Astrocyte of the hippocampus (primary cell): Measurements from ENCODE around the gene PPTC7.
"Not testable (repeated sequence)": the region's sequence is repeated elsewhere in the genome, so short reads cannot be mapped to it uniquely, and the experiment has no call there.

Experiments used
- DNase-seq: peaks from one replicate; pipeline ENCODE4 v3.0.0; 2011; ENCODE audit warnings: low read depth, low spot score

The PPTC7 gene

DNA sequence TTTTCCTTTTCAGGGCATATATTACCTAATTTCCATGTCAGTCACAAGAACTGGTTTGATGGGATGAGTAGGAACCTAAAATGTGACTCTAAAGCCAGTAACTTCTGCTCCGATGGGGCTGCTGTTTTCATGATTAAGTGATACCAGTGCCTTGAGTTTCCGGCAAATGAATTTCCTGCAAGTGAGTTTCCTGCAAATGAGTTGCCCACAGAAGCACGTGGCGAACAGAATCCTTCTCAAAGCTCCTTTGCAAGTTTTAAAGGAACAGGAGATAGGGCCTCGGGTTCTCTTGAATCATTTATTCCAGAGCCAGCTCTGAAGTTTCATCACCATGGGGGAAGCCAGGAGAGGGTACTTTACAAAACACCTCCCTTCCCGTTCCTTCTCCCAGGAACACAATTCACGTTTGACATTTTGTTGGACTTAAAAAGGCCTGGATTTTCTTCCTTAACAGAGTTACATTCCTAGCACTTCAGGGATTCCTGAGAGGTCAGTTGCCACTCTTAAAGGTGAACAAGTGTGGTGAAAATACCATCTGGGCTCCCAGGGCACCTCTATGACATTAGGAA is 2.2 kb upstream of the PPTC7 start:
- peak; percentile 29 for DNase-seq

- peak; percentile 79 for DNase-seq
These were observed 612 bp downstream of the PPTC7 start for GRCh38 chr12:110582276-110583136.

DNA sequence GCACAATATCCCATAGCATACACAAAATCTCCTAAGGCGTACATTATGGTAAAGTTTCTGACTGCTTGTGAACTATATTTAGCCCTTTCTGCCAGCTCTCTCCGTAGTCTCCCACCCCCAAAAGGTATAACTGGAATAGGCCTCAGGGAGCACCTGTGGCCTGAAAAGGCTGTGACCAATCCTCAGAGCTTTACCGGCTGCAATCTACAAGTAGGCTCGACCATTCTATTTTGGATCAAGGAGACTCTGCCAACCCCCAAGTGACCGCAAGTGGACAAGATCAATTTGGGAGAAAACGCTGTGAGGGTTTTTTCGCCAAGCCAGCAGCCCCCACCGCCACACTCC is 1.2 kb downstream of the PPTC7 start:
- no peak for DNase-seq

DNA sequence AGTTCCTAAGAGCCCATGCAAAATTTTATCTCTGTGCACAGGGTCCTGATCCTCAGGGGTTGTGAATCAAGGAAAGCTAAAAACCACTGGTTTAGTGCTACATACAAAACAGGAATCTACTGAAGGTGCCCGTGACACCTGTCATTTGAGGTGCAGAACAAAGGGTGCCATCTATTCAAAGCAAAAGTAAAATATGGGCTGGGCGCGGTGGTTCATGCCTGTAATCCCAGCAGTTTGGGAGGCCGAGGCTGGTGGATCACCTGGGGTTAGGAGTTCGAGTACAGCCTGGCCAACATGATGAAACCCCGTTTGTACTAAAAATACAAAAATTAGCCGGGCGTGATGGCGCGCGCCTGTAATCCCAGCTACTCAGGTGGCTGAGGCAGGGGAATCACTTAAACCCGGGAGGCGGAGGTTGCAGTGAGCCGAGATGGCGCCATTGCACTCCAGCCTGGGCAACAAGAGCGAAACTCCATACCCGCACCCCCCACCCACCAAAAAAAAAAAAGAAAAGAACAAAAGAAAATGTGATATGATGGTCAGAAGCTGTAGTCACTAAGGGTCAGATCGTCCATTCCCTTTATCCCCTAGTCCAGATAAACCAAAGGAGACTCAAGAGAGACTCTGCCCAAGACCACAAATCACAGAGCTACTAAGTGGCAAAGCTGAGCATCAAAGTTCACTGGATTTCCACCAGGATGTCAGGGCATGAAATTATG is 3.4 kb downstream of the PPTC7 start:
- no peak for DNase-seq

GRCh38 chr12:110578694-110579534 is 4.2 kb downstream of the PPTC7 start:
- no peak for DNase-seq

GRCh38 chr12:110577864-110578693 is 5.0 kb downstream of the PPTC7 start:
- DNase-seq, result peak; percentile 69

DNA sequence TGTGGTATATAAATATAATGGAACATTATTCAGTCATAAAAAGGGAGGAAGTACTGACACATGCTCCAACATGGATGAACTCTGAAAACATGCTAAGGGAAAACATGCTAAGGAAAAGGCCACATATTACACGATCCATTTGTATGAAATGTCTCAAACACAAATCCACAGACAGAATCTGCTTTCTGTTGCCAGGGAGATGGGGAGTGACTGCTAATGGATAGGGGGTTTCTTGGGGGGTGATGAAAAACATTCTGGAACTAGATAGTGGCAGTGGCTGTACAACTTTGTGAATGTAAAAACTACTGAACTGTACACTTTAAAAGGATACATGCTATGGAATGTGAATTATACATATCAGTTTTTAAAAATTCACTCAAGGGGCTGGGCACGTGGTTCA is 6.6 kb downstream of the PPTC7 start:
- DNase-seq, result no peak

- no peak for DNase-seq
These were observed 7.8 kb downstream of the PPTC7 start for GRCh38 chr12:110575326-110575725.

GRCh38 chr12:110574717-110575230 is 8.3 kb downstream of the PPTC7 start:
- not testable (repeated sequence) for DNase-seq

- no peak for DNase-seq
These were observed 9.1 kb downstream of the PPTC7 start for GRCh38 chr12:110574044-110574443.

DNA sequence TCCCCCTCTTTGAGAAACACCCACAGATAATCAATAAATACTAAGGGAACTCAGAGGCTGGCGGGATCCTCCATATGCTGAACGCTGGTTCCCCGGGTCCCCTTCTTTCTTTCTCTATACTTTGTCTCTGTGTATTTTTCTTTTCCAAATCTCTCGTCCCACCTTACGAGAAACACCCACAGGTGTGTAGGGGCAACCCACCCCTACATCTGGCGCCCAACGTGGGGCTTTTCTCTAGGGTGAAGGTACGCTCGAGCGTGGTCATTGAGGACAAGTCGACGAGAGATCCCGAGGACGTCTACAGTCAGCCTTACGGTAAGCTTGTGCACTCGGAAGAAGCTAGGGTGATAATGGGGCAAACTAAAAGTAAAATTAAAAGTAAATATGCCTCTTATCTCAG is 12.3 kb downstream of the PPTC7 start:
- not testable (repeated sequence) for DNase-seq

DNA sequence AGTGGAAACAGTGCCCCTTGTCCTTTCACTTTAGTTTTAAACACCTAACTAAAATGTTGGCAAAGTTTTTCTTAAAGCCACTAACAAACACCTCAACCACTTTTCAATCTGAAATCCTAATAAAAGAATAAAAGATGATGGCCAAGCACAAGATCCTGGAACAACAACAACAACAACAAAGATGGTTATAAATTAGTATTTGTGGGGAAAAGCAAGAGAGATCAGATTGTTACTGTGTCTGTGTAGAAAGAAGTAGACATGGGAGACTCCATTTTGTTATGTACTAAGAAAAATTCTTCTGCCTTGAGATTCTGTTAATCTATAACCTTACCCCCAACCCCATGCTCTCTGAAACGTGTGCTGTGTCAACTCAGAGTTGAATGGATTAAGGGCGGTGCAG is 13.3 kb downstream of the PPTC7 start:
- DNase-seq, result not testable (repeated sequence)

DNA sequence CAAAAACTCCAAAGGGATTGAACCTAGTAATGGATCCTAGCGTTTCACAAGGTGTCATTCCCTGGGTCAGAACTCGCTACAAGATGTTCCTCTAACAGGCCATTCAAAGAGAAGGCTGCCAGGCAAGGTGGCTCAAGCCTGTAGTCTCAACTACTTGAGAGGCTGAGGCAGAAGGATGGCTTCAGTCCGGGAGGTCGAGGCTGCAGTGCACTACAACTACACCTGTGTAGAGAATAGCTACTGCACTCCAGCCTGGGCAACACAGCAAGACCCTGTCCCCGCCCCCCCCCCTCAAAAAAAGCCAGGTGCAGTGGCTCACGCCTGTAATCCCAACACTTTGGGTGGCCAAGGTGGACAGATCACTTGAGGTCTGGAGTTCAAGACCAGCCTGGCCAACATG is 14.4 kb downstream of the PPTC7 start:
- no peak for DNase-seq

DNA sequence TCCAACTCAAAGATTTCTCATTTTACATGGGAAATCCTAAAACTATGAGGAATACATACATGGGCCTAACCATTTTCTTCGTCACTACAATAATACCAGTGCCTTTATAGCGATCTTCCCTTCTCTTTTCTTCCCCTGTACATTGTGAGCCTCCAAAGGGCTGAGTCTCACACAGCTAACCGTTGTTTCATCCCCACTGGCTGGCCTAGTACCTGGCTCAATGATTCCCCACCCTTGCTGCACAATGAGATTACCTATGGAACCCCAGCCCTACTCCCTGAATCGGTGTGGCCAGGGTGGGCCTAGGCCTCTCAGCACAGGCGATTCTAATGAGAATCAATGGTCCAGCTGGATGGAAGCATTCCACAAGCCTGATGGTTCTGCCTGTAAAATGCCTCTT is 16.1 kb downstream of the PPTC7 start:
- no peak for DNase-seq

DNA sequence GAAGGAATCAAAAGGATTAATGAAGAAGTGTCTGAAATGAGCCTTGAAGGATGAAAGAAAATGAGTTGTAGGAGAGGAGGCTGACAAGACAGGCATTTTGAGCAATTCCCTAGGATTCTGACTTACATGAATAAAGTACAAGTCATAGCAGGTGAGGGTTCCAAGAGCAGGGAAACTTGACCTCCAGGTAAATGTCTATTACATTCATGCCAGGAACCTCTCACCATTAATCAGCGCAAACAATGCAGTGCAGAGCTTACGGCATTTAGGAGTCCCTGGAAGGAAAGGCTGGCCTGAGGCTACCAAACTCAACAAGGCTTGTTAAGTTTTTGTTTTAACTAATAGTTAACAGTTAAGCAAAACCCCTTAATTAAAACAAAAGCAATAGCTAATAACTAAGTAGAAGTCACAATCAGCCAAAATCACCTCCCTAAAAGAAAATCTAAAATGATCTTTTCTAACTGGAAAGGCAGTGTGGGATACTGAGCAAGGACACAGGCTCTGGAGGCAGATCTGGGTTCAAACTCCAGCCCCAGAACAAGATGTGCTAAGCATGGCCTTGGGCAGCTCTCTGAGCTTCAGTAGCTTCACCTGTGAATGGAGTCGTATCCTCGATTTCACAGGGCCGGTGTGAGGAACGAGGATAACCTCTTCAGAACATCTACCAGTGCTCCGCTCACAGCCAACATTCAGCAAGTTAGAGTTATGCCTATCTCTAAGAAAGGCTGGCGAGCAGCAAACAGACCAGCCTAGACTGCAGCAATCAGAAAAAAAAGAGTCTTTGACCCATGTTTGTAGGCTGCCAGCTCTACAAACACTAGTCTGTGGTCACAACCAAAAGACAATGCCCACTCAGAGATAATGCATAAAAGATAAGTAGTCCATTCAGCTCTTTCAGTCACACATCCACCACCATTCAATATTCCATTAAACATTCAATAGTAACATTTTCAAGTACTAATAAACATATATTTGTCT is 16.9 kb downstream of the PPTC7 start:
- no peak for DNase-seq

DNA sequence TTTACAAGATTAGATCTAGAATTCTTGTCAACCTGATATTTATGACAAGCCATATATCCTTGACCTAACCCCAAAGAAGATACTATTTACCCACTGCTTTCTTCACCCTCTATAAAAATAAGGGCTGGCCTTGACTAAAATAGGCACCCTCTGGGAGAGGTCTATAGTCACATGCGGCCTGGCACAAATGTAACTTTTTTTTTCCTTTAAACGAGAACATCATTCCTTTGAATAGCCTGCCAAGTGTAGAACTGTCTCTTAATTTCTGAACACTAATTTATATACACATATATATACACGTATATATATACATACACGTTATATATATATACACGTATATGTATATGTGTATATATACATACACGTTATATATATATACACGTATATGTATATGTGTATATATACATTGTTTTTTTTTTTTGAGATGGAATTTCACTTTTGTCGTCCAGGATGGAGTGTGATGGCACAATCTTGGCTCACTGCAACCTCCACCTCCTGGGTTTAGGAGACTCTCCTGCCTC is 18.6 kb downstream of the PPTC7 start:
- no peak for DNase-seq

GRCh38 chr12:110563702-110564470 is 19.2 kb downstream of the PPTC7 start:
- no peak for DNase-seq

DNA sequence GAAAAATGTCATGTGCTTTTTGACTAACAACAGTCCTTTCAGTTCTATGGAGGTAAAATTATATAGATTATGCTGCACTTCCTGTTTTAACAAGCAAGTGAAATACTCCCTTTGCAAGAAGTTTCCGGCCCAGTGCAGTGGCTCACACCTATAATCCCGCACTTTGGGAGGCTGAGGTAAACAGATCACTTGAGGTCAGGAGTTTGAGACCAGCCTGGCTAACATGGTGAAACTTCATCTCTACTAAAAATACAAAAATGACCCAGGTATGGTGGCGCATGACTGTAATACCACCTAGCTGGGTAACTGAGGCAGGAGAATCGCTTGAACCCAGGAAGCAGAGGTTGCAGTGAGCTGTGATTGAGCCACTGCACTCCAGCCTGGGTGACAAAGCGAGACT is 20.7 kb downstream of the PPTC7 start:
- not testable (repeated sequence) for DNase-seq
